Skin epidermis (tissue), 12 donors: ENCODE results near the gene LTF.
"Not testable (repeated sequence)": the region's sequence is repeated elsewhere in the genome, so short reads cannot be mapped to it uniquely, and the experiment has no call there.

Source experiments
- H3K27ac ChIP-seq, 21 experiments: fragments of 200-600 bp; sonication (generic) in 11 of 21; one replicate each; pipeline ENCODE4 v1.5.0; 2020; ENCODE audit warnings: mild to moderate bottlenecking in 3 of 21, inconsistent platforms in 2 of 21, moderate library complexity in 2 of 21
- H3K4me3 ChIP-seq, 7 experiments: fragments of 200-600 bp; sonication (generic) in 2 of 7; one replicate each; pipeline ENCODE4 v1.5.0; 2020; ENCODE audit warnings: inconsistent platforms in 2 of 7, mild to moderate bottlenecking in 2 of 7, moderate library complexity in 1 of 7

The LTF gene

GRCh38 chr3:46464326-46465195, at the start of gene LTF:
TSS of gene LTF (minus strand) at chr3:46464905. CDS start at chr3:46464867, 38 bp downstream.
- H3K27ac ChIP-seq = peak within 1 kb of the TSS in 1 of 21 experiments; percentile 12

GRCh38 chr3:46512191-46512749, 47.6 kb upstream of the LTF start:
- no peak overlapping the region for H3K4me3 ChIP-seq

More at GRCh38 chr3:46464326-46465195, at the start of gene LTF:
- peak within 1 kb of the TSS in 1 of 7 experiments; percentile 18 for H3K4me3 ChIP-seq

GRCh38 chr3:46509661-46510187, 45.0 kb upstream of the LTF start:
- H3K4me3 ChIP-seq = no peak overlapping the region
- H3K27ac ChIP-seq = no peak overlapping the region

More at GRCh38 chr3:46512191-46512749, 47.6 kb upstream of the LTF start:
- no peak overlapping the region for H3K27ac ChIP-seq

GRCh38 chr3:46508850-46509591, 44.3 kb upstream of the LTF start:
- no peak overlapping the region for H3K4me3 ChIP-seq
- no peak overlapping the region for H3K27ac ChIP-seq

GRCh38 chr3:46506526-46506925, 41.8 kb upstream of the LTF start:
- H3K27ac ChIP-seq = no peak overlapping the region
- H3K4me3 ChIP-seq = no peak overlapping the region

- H3K27ac ChIP-seq = no peak overlapping the region
- H3K4me3 ChIP-seq = no peak overlapping the region
These were observed 41.2 kb upstream of the LTF start for GRCh38 chr3:46505953-46506352.

- Histone ChIP-seq H3K27ac (no peak overlapping the region), H3K4me3 (no peak overlapping the region)
These were observed 40.1 kb upstream of the LTF start for GRCh38 chr3:46504789-46505188.

GRCh38 chr3:46503200-46503874, 38.6 kb upstream of the LTF start:
- Histone ChIP-seq H3K4me3 (no peak overlapping the region), H3K27ac (no peak overlapping the region)

GRCh38 chr3:46501702-46502101, 37.0 kb upstream of the LTF start:
- no peak overlapping the region for H3K27ac ChIP-seq

GRCh38 chr3:46500656-46501635, 36.2 kb upstream of the LTF start:
- H3K4me3 ChIP-seq = no peak overlapping the region
- no peak overlapping the region for H3K27ac ChIP-seq

More at GRCh38 chr3:46501702-46502101, 37.0 kb upstream of the LTF start:
- H3K4me3 ChIP-seq = no peak overlapping the region

- H3K4me3 ChIP-seq = no peak overlapping the region
- no peak overlapping the region for H3K27ac ChIP-seq
These were observed 34.3 kb upstream of the LTF start for GRCh38 chr3:46498916-46499519.

GRCh38 chr3:46497556-46498265, 33.0 kb upstream of the LTF start, which contains the start of gene RTP3:
TSS of gene RTP3 (plus strand) at chr3:46497976. CDS start at chr3:46498063, 87 bp downstream.
- H3K4me3 ChIP-seq = no peak within 1 kb of the TSS
- H3K27ac ChIP-seq = no peak within 1 kb of the TSS

GRCh38 chr3:46496746-46497555, 32.2 kb upstream of the LTF start:
- Histone ChIP-seq H3K4me3 (no peak overlapping the region), H3K27ac (no peak overlapping the region)

- H3K4me3 ChIP-seq = no peak overlapping the region
- H3K27ac ChIP-seq = no peak overlapping the region
These were observed 31.3 kb upstream of the LTF start for GRCh38 chr3:46495901-46496456.

GRCh38 chr3:46494491-46494890, 29.8 kb upstream of the LTF start:
- H3K4me3 ChIP-seq, H3K27ac ChIP-seq: not testable (repeated sequence)

GRCh38 chr3:46492890-46493547, 28.3 kb upstream of the LTF start:
- Histone ChIP-seq H3K27ac (no peak overlapping the region), H3K4me3 (no peak overlapping the region)
